GM13976 (cell line): ENCODE results near the gene EPS15.
"Not testable (repeated sequence)": the region's sequence is repeated elsewhere in the genome, so short reads cannot be mapped to it uniquely, and the experiment has no call there.

Source experiments
- DNase-seq: peaks from one replicate; pipeline ENCODE4 v3.0.0; 2012; ENCODE audit warnings: low spot score
- in situ Hi-C: fragments of 300-500 bp; cut with MboI; formaldehyde crosslinking; loops from one replicate; pipeline ENCODE4 v1.12.0; 2022; ENCODE audit warnings: low sequenced_read_pairs, mixed read lengths, inconsistent platforms; ENCODE audit not compliant: unreplicated experiment
- TF ChIP-seq, protein P1 (sequence below): IDR thresholded peaks from 2 replicates; pipeline ENCODE4 v1.5.1; 2012; ENCODE audit warnings: borderline replicate concordance, mild to moderate bottlenecking; ENCODE audit not compliant: insufficient read depth; ENCODE audit errors: extremely low read depth, missing control alignments, control extremely low read depth

Gene EPS15

GRCh38 chr1:51506537-51506936 is 12.5 kb downstream of the EPS15 start:
- DNase-seq, result no peak
- in situ Hi-C loops, result no loop called here
- TF ChIP-seq, protein P1, sequence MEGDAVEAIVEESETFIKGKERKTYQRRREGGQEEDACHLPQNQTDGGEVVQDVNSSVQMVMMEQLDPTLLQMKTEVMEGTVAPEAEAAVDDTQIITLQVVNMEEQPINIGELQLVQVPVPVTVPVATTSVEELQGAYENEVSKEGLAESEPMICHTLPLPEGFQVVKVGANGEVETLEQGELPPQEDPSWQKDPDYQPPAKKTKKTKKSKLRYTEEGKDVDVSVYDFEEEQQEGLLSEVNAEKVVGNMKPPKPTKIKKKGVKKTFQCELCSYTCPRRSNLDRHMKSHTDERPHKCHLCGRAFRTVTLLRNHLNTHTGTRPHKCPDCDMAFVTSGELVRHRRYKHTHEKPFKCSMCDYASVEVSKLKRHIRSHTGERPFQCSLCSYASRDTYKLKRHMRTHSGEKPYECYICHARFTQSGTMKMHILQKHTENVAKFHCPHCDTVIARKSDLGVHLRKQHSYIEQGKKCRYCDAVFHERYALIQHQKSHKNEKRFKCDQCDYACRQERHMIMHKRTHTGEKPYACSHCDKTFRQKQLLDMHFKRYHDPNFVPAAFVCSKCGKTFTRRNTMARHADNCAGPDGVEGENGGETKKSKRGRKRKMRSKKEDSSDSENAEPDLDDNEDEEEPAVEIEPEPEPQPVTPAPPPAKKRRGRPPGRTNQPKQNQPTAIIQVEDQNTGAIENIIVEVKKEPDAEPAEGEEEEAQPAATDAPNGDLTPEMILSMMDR, result no peak

- DNase-seq, result no peak
- TF ChIP-seq, protein P1, result no peak
- in situ Hi-C loops, result no loop called here
Observed at GRCh38 chr1:51504806-51505525, 14.1 kb downstream of the EPS15 start.

GRCh38 chr1:51501218-51501630 is 17.8 kb downstream of the EPS15 start:
- DNase-seq, result peak; percentile 36
- in situ Hi-C loops, result not testable (repeated sequence)

GRCh38 chr1:51499694-51500093 is 19.4 kb downstream of the EPS15 start:
- no peak for DNase-seq
- in situ Hi-C loops, result no loop called here
- TF ChIP-seq, protein P1, result no peak

DNA sequence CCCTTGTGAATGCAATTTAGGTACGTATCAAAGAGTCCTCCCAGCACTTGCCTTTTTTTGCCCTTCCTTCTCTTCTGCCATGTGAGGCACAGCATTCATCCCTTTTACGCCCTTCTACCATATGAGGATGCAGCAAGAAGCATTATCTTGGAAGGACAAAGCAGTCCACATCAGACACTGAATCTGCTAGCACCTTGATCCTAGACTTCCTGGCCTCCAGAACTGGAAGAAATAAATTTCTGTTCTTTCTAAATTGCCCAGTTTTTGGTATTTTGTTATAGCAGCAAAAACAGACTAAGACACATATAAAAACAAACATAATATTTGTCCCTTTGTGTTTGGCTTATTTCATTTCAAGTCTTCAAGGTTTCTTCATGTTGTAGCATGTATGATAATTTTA is 20.1 kb downstream of the EPS15 start:
- DNase-seq, result no peak
- TF ChIP-seq, protein P1, result no peak
- in situ Hi-C loops, result no loop called here

GRCh38 chr1:51497340-51497739 is 21.7 kb downstream of the EPS15 start:
- TF ChIP-seq, protein P1, result no peak
- DNase-seq, result no peak
- in situ Hi-C loops, result no loop called here

DNA sequence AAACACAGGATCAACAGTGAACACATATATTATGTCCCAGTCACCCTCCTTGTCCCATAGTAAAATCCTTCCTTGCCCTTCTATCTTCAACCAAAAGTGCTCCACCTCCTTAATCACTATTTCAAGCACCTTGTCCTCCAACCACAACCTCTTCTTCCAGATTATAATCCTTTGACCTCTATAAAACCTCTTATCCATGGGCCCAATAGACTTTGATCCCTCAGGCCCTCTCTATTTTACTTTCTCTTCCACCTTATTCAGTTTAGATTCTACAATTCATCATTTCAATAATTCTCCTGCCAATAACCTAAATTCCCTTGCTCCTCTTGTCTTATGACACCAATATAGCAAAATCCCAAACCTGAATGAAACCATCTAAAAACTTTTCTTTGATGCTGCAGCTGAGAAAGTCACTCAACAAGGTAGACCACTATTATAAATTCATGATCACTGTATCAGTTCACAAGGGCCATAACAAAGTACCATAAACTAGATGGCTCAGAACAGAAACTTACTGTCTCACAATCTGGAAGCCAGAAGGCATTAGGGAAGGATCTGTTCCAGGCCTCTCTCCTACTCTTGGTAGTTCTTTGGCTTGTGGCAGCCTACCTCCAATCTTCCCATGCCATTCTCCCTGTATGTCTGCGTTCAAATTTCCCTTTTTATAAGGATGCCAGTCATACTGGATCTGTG is 24.8 kb downstream of the EPS15 start:
- in situ Hi-C loops, result no loop called here
- TF ChIP-seq, protein P1, result no peak
- DNase-seq, result no peak
